ENCODE measurements around the gene MCHR2.

The MCHR2 gene

GRCh38 chr6:99901596-99902384 is 92.2 kb downstream of the MCHR2 start:
- no peak for DNase-seq

- no peak for DNase-seq
These were observed 99.2 kb downstream of the MCHR2 start for GRCh38 chr6:99894815-99895214.

GRCh38 chr6:99887066-99887465 is 107.0 kb downstream of the MCHR2 start:
- no peak for DNase-seq

DNA sequence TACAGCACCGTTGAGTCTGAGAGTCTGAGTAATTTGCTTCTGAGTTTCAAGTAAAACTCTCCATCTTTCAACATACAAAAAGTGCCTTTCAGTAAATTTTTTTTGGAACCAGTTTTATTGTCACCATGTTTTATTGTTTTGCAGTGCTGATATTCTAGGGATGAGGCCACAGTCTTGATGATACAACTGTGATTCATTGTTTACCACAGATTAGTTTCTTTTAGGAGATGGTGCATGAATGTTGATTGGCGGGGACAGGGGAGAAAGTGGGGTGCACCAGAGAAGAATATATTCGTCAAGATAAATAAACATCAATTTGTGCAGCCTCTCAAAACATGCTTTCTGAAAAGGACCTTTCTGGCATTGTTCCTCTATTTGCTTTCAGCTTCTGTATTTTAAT is 109.0 kb downstream of the MCHR2 start:
- no peak for DNase-seq

DNA sequence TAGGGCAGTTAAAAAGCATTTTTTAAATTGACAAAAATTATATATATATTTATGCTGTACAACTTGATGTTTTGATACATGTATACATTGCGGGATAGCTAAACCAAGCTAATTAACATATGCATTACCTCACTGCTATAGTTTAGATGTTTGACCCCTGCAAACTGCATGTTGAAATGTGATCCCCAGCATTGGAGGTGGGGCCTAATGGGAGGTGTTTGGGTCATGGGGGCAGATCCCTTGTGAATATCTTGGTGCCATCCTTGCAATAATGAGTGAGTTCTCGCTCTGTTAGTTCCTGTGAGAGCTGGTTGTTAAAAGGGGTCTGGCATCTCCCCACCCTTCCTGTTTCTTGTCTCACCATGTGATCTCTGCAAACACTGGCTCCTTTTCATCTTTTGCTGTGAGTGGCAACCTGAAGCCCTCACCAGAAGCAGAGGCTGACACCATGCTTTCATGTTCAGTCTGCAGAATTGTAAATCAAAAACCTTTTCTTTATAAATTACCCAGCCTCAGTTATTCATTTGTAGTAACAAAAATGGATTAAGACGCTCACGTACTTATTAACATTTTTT is 111.8 kb downstream of the MCHR2 start:
- no peak for DNase-seq

DNA sequence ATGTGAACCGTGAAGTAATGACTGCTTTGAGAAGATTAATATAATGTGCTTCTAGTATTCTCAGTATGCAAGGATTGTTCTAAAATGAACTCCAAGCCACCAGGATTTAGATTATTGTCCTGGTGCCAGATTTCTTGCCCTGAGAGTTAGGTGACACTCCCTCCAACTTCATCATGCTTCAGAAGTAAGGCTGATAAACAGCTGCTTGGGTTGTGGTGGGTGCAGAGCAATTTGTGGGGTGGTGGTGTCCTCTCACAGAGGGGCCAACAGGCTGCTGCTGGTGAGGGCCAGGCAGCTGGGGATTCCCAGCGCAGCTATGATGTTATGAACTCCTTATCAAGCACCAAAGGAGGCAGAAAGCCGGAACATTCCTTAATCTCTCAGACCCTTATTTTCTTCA is 114.6 kb downstream of the MCHR2 start:
- DNase-seq = no peak

GRCh38 chr6:99875068-99875467 is 119.0 kb downstream of the MCHR2 start:
- DNase-seq = no peak

DNA sequence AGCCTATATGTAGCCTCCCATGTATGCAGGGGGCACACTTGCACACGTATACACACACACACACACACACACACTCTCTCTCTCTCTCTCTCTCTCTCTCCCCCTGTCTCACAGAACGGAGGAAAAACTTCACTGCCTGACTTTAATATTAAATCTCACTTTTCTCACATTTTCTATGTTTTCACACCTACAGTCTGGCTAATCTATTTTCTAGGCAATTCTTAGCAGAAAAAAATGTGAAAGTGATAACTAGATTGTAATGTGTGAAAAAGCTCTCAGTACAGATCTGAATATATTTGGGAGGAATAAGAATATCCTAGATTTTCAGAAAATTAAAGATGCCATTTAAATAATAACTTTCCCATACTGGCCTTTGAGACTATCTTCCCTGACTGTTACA is 120.9 kb downstream of the MCHR2 start:
- DNase-seq = no peak

GRCh38 chr6:99871641-99872040 is 122.4 kb downstream of the MCHR2 start:
- no peak for DNase-seq

Data from stimulated activated CD4-positive, alpha-beta T cell treated with anti-CD3 and anti-CD28 coated beads, Interleukin-12 subunit alpha, Interleukin-12 subunit beta, amount 100 ng/mL, for 4 hours (primary cell).